Smooth muscle cell (in vitro differentiated cells): ENCODE measurements around the gene IDNK. TPM values are rescaled to one million over a fixed set of nuclear protein-coding genes. Genes with fewer than 3 reads are reported as not detected.

Experiments used
- DNase-seq: peaks from one replicate; lab custom pipeline; 2025; ENCODE audit not compliant: unreplicated experiment; lab: John Stamatoyannopoulos, UW
- H2AFZ ChIP-seq: fragments of 200-600 bp; sonication (generic); 2 replicates; pipeline ENCODE4 v1.6.0; 2016; ENCODE audit warnings: antibody characterized with exemption, low read depth, mild to moderate bottlenecking
- H3F3A ChIP-seq: fragments of 200-600 bp; sonication (generic); 2 replicates; pipeline ENCODE4 v1.6.0; 2017; ENCODE audit warnings: antibody characterized with exemption, low read depth
- H3K27ac ChIP-seq: fragments of 200-600 bp; sonication (generic); 2 replicates; pipeline ENCODE4 v1.5.1; 2016; ENCODE audit warnings: low read depth, mild to moderate bottlenecking
- H3K27me3 ChIP-seq: fragments of 200-600 bp; sonication (generic); 2 replicates; pipeline ENCODE4 v1.6.1; 2016; ENCODE audit warnings: low read depth, mild to moderate bottlenecking
- H3K36me3 ChIP-seq: fragments of 200-600 bp; sonication (generic); 2 replicates; pipeline ENCODE4 v1.5.1; 2016; ENCODE audit warnings: low read depth
- H3K4me1 ChIP-seq: fragments of 200-600 bp; sonication (generic); 2 replicates; pipeline ENCODE4 v1.5.1; 2016; ENCODE audit warnings: low read depth
- H3K4me2 ChIP-seq: fragments of 200-600 bp; sonication (generic); 2 replicates; pipeline ENCODE4 v1.6.0; 2016; ENCODE audit warnings: mild to moderate bottlenecking
- H3K4me3 ChIP-seq: fragments of 200-600 bp; sonication (generic); 2 replicates; pipeline ENCODE4 v1.5.1; 2016; ENCODE audit warnings: mild to moderate bottlenecking
- H3K79me2 ChIP-seq: fragments of 200-600 bp; sonication (generic); 2 replicates; pipeline ENCODE4 v1.6.0; 2016; ENCODE audit warnings: low read depth, mild to moderate bottlenecking
- H3K9ac ChIP-seq: fragments of 200-600 bp; sonication (generic); 2 replicates; pipeline ENCODE4 v1.6.0; 2016; ENCODE audit warnings: low read depth
- H3K9me3 ChIP-seq: fragments of 200-600 bp; sonication (generic); replicated peaks from 2 replicates; pipeline ENCODE4 v1.5.1; 2016; ENCODE audit warnings: low read depth
- H4K20me1 ChIP-seq: fragments of 200-600 bp; sonication (generic); 2 replicates; pipeline ENCODE4 v1.6.0; 2016; ENCODE audit warnings: low read depth
- CTCF ChIP-seq: fragments of 200-600 bp; sonication (generic); IDR thresholded peaks from 2 replicates; pipeline ENCODE4 v1.5.1; 2017; ENCODE audit warnings: borderline replicate concordance, mild to moderate bottlenecking, antibody characterized with exemption; ENCODE audit not compliant: insufficient read depth, poor library complexity, severe bottlenecking
- WGBS: methylation state at CpG from one replicate; pipeline ENCODE4 v1.1.7; 2016; ENCODE audit warnings: low lambda C conversion rate; 5-methylcytosine and 5-hydroxymethylcytosine counted together
- polyA plus RNA-seq: library from polyadenylated mRNA; unstranded; fragments of >200 nt; fragmentation: Nextera tagmentation; extraction: Ambion mirVana; gene quantifications from 2 replicates; pipeline ENCODE4 v1.2.1, GENCODE V29; 2016
- total RNA-seq: library from RNA; depleted of rRNA; stranded (reverse); fragments of >200 nt; gene quantifications from 2 replicates; pipeline ENCODE4 v1.2.3, GENCODE V29; 2014

Gene IDNK
- total and polyA plus RNA-seq, 2 experiments from 2014 or later: 1.1 to 2.1 TPM

GRCh38 chr9:83623679-83624076, 735 bp downstream of the IDNK start:
- H3K4me1 ChIP-seq: peaks cover 9% of the 10 kb centered on the region
- no peaks in the 10 kb centered on the region for H3K79me2 ChIP-seq
- WGBS: 30% methylated on average over 5 of the region's 5 CpGs
- H3K9me3 ChIP-seq: no peaks in the 10 kb centered on the region
- peaks cover 5% of the 10 kb centered on the region for H3K27me3 ChIP-seq
- no peaks in the 10 kb centered on the region for H3K36me3 ChIP-seq
- H3K4me2 ChIP-seq: peak overlapping the region; percentile 98
- no peak for TF ChIP-seq CTCF
- no peaks in the 10 kb centered on the region for H4K20me1 ChIP-seq
- DNase-seq: no peak
- H3K4me3 ChIP-seq: peak overlapping the region; percentile 78
- H3K9ac ChIP-seq: peak overlapping the region; percentile 40
- H3F3A ChIP-seq: no peaks in the 10 kb centered on the region
- no peak overlapping the region for H3K27ac ChIP-seq
- H2AFZ ChIP-seq: peak overlapping the region; percentile 64

- Histone ChIP-seq H3K9ac (no peak overlapping the region), H3K4me2 (no peak overlapping the region), H3K27ac (no peak overlapping the region), H3K27me3 (peaks cover 4% of the 10 kb centered on the region), H3K79me2 (no peaks in the 10 kb centered on the region), H4K20me1 (no peaks in the 10 kb centered on the region), H2AFZ (no peak overlapping the region), H3F3A (no peaks in the 10 kb centered on the region), H3K4me1 (peaks cover 9% of the 10 kb centered on the region), H3K4me3 (no peak overlapping the region), H3K36me3 (no peaks in the 10 kb centered on the region), H3K9me3 (no peaks in the 10 kb centered on the region)
- DNase-seq: no peak
- TF ChIP-seq CTCF: no peak
- 88% methylated on average over 3 of the region's 3 CpGs for WGBS
Measured at GRCh38 chr9:83625178-83625577, 2.2 kb downstream of the IDNK start.

GRCh38 chr9:83628540-83628939, 5.6 kb downstream of the IDNK start:
- Histone ChIP-seq H3K27me3 (no peaks in the 10 kb centered on the region), H3K4me1 (peaks cover 13% of the 10 kb centered on the region), H3K4me3 (no peak overlapping the region), H3K27ac (no peak overlapping the region), H3K4me2 (no peak overlapping the region), H3K9me3 (no peaks in the 10 kb centered on the region), H3K9ac (no peak overlapping the region), H2AFZ (no peak overlapping the region), H3F3A (no peaks in the 10 kb centered on the region), H3K36me3 (no peaks in the 10 kb centered on the region), H3K79me2 (no peaks in the 10 kb centered on the region), H4K20me1 (no peaks in the 10 kb centered on the region)
- 97% methylated on average over 5 of the region's 5 CpGs for WGBS
- no peak for TF ChIP-seq CTCF
- DNase-seq: no peak

- DNase-seq: no peak
- H3K4me3 ChIP-seq: no peak overlapping the region
- no peak overlapping the region for H3K4me2 ChIP-seq
- no peak overlapping the region for H2AFZ ChIP-seq
- WGBS: over 99% methylated on average over 7 of the region's 7 CpGs
- no peak for TF ChIP-seq CTCF
- no peaks in the 10 kb centered on the region for H3K27me3 ChIP-seq
- no peaks in the 10 kb centered on the region for H3K79me2 ChIP-seq
- H3K4me1 ChIP-seq: peaks cover 8% of the 10 kb centered on the region
- no peak overlapping the region for H3K27ac ChIP-seq
- H3K9ac ChIP-seq: no peak overlapping the region
- no peaks in the 10 kb centered on the region for H3F3A ChIP-seq
- H3K9me3 ChIP-seq: no peaks in the 10 kb centered on the region
- H3K36me3 ChIP-seq: no peaks in the 10 kb centered on the region
- no peaks in the 10 kb centered on the region for H4K20me1 ChIP-seq
Measured at GRCh38 chr9:83629433-83630104, 6.6 kb downstream of the IDNK start.
